Astrocyte of the spinal cord (primary cell): Measurements from ENCODE around the gene USP25.

Source experiments
- DNase-seq: peaks from one replicate; pipeline ENCODE4 v3.0.0; 2011; ENCODE audit warnings: low read depth, low spot score
- H3K4me3 ChIP-seq: 2 replicates; pipeline ENCODE4 v1.5.1; 2011; ENCODE audit warnings: low read depth, mild to moderate bottlenecking, low read length, moderate library complexity
- CTCF ChIP-seq: IDR thresholded peaks from 2 replicates; pipeline ENCODE4 v1.5.1; 2012; ENCODE audit warnings: low read depth, mild to moderate bottlenecking, low read length, inconsistent platforms
- in situ Hi-C: cut with HindIII; loops from 2 replicates; pipeline ENCODE4 v1.10.0; 2017; ENCODE audit warnings: low sequenced_read_pairs

The USP25 gene

GRCh38 chr21:15929536-15929935 is 199.8 kb downstream of the USP25 start:
- TF ChIP-seq CTCF = no peak
- H3K4me3 ChIP-seq = no peak overlapping the region
- no peak for DNase-seq
- in situ Hi-C loops = no loop called here
